PC-3 (cell line): ENCODE results near the gene CORO1C. TPM values are rescaled to one million over a fixed set of nuclear protein-coding genes. Genes with fewer than 3 reads are reported as not detected.
A peak's percentile ranks its signal among the peaks of the same experiment; 100 is the strongest.
"Not testable (repeated sequence)": the region's sequence is repeated elsewhere in the genome, so short reads cannot be mapped to it uniquely, and the experiment has no call there.

Experiments
- ATAC-seq: fragments of 200-7000 bp; cut with Tn5 transposase; 2 replicates; pipeline ENCODE4 v1.9.1; 2020; ENCODE audit warnings: mild to moderate bottlenecking, moderate library complexity
- BruUV-seq: library from RNA; stranded (reverse); fragments of 400-500 nt; replicated peaks from 2 replicates; lab custom pipeline; 2021; lab: Mats Ljungman, UMichigan
- CTCF ChIA-PET: fragments of 300-600 bp; sonication (Branson Sonifier 250); formaldehyde crosslinking; loops from one replicate; lab custom pipeline; 2022; ENCODE audit warnings: antibody characterized with exemption; lab: Charles Lee
- POLR2A ChIA-PET: fragments of 300-600 bp; sonication (Branson Sonifier 250); formaldehyde crosslinking; loops from one replicate; lab custom pipeline; 2022; ENCODE audit warnings: antibody characterized with exemption; ENCODE audit not compliant: unreplicated experiment; lab: Charles Lee
- DNase-seq: peaks from one replicate; pipeline ENCODE4 v3.0.0-alpha.2; 2015
- H2AFZ ChIP-seq: fragments of 300-600 bp; sonication (generic); 2 replicates; pipeline ENCODE4 v1.6.0; 2016; ENCODE audit warnings: antibody characterized with exemption, low read length
- H3F3A ChIP-seq: fragments of 300-600 bp; sonication (generic); one replicate; pipeline ENCODE4 v1.6.0; 2017; ENCODE audit warnings: antibody characterized with exemption, low read length, control low read depth, mild to moderate bottlenecking; ENCODE audit not compliant: unreplicated experiment
- H3K27ac ChIP-seq: fragments of 300-600 bp; sonication (generic); 2 replicates; pipeline ENCODE4 v1.5.1; 2016; ENCODE audit warnings: mild to moderate bottlenecking, low read length
- H3K27me3 ChIP-seq: fragments of 300-600 bp; sonication (generic); 2 replicates; pipeline ENCODE4 v1.6.1; 2016; ENCODE audit warnings: low read length, mixed read lengths
- H3K36me3 ChIP-seq: fragments of 300-600 bp; sonication (generic); 2 replicates; pipeline ENCODE4 v1.6.1; 2016; ENCODE audit warnings: low read depth, mixed run types, low read length, mixed read lengths
- H3K4me1 ChIP-seq: fragments of 300-600 bp; sonication (generic); 2 replicates; pipeline ENCODE4 v1.5.1; 2016; ENCODE audit warnings: low read length; ENCODE audit not compliant: insufficient read depth
- H3K4me2 ChIP-seq: fragments of 300-600 bp; sonication (generic); 2 replicates; pipeline ENCODE4 v1.6.0; 2016; ENCODE audit warnings: low read length
- H3K4me3 ChIP-seq: fragments of 300-600 bp; sonication (generic); 2 replicates; pipeline ENCODE4 v1.5.1; 2016; ENCODE audit warnings: mild to moderate bottlenecking, low read length, mixed read lengths
- H3K79me2 ChIP-seq: fragments of 300-600 bp; sonication (generic); 2 replicates; pipeline ENCODE4 v1.6.1; 2017; ENCODE audit warnings: low read length, mixed read lengths
- H3K9ac ChIP-seq: fragments of 300-600 bp; sonication (generic); 2 replicates; pipeline ENCODE4 v1.6.0; 2016; ENCODE audit warnings: mild to moderate bottlenecking, low read length
- H3K9me2 ChIP-seq: fragments of 300-600 bp; sonication (generic); replicated peaks from 2 replicates; pipeline ENCODE4 v1.6.1; 2016; ENCODE audit warnings: mixed run types, low read length, mixed read lengths
- H3K9me3 ChIP-seq: fragments of 300-600 bp; sonication (generic); 2 replicates; pipeline ENCODE4 v1.6.1; 2016; ENCODE audit warnings: low read length, mixed read lengths
- H4K20me1 ChIP-seq: fragments of 300-600 bp; sonication (generic); 2 replicates; pipeline ENCODE4 v1.6.1; 2016; ENCODE audit warnings: low read length, mixed read lengths
- EZH2 ChIP-seq: fragments of 300-600 bp; sonication (generic); IDR thresholded peaks from one replicate; pipeline ENCODE4 v1.6.1; 2017; ENCODE audit warnings: antibody characterized with exemption, mild to moderate bottlenecking, low read length; ENCODE audit not compliant: unreplicated experiment
- EZH2phosphoT487 ChIP-seq: fragments of 300-600 bp; sonication (generic); IDR thresholded peaks from 2 replicates; pipeline ENCODE4 v1.6.1; 2018; ENCODE audit warnings: mild to moderate bottlenecking, antibody characterized with exemption, low read length, borderline replicate concordance
- intact Hi-C: fragments of 100-400 bp; cut with micrococcal nuclease; formaldehyde crosslinking; loops from 2 replicates; pipeline ENCODE4 v1.9.0; 2023
- total RNA-seq: library from RNA; depleted of rRNA; stranded (reverse); fragments of >200 nt; gene quantifications from 2 replicates; pipeline ENCODE4 v1.2.3, GENCODE V29; 2014
- TF ChIP-seq, protein P1 (sequence below): fragments of 300-600 bp; sonication (generic); conservative IDR thresholded peaks from 2 replicates; pipeline ENCODE4 v1.5.1; 2017; ENCODE audit warnings: antibody characterized with exemption, low read depth, mild to moderate bottlenecking, low read length

The CORO1C gene
- total RNA-seq, 1 experiment from 2014 or later, result 179 TPM

DNA sequence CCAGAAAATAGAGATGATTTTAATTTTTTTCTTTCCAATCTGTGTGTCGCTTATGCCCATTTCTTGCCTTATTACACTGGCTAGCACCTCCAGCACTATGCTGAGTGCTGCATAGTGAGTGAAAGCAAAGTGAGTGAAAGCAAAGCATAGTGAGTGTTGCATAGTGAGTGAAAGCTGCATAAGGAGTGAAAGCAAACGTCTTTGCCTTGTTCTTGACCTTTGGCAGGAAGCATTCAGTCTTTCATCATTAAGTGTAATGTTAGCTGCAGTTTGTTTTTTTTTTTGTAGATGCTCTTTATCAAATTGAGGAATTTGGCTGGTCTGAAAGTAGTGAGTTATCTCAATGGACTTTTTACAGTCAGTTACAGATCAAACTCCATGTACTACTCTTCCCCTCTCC lies 6.9 kb upstream of the CORO1C start:
- no peak for ATAC-seq
- Histone ChIP-seq H3K36me3 (no peaks in the 10 kb centered on the region), H2AFZ (no peak overlapping the region), H3K4me3 (no peak overlapping the region), H3K79me2 (no peaks in the 10 kb centered on the region), H3K9me2 (no peaks in the 10 kb centered on the region), H3K27ac (no peak overlapping the region), H4K20me1 (no peaks in the 10 kb centered on the region), H3K9me3 (no peaks in the 10 kb centered on the region), H3F3A (peaks cover 3% of the 10 kb centered on the region), H3K4me2 (no peak overlapping the region), H3K4me1 (peaks cover 15% of the 10 kb centered on the region), H3K9ac (no peak overlapping the region), H3K27me3 (no peaks in the 10 kb centered on the region)
- no peak for DNase-seq
- intact Hi-C loops, result loop anchor here (5.0 to 10.0 kb wide), 2 partner anchors 44 to 357 kb away; partner anchors contain the start of genes ALKBH2 and UNG
- BruUV-seq, result no TSS peak
- POLR2A ChIA-PET, result no interaction called here
- CTCF ChIA-PET, result no interaction called here
- TF ChIP-seq, protein P1, sequence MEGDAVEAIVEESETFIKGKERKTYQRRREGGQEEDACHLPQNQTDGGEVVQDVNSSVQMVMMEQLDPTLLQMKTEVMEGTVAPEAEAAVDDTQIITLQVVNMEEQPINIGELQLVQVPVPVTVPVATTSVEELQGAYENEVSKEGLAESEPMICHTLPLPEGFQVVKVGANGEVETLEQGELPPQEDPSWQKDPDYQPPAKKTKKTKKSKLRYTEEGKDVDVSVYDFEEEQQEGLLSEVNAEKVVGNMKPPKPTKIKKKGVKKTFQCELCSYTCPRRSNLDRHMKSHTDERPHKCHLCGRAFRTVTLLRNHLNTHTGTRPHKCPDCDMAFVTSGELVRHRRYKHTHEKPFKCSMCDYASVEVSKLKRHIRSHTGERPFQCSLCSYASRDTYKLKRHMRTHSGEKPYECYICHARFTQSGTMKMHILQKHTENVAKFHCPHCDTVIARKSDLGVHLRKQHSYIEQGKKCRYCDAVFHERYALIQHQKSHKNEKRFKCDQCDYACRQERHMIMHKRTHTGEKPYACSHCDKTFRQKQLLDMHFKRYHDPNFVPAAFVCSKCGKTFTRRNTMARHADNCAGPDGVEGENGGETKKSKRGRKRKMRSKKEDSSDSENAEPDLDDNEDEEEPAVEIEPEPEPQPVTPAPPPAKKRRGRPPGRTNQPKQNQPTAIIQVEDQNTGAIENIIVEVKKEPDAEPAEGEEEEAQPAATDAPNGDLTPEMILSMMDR, result no peak
- no peak for TF ChIP-seq EZH2phosphoT487
- TF ChIP-seq EZH2, result no peak

DNA sequence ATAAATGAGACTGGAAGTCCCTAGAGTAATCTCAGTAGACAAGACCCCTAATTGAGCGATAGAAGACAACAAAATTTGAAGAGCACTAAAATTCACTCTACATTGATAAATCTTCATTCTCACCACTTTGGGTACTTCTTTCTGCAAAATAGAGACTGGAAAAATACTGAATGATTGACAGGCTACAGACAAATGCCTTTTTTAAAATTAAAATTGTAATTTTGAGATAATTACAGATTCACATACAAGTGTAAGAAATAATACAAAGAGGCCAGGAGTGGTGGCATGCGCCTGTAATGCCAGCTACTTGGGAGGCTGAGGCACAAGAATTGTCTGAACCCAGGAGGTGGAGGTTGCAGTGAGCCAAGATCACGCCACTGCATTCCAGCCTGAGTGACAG lies 4.5 kb upstream of the CORO1C start:
- H3K4me3 ChIP-seq, result no peak overlapping the region
- no peak overlapping the region for H3K27ac ChIP-seq
- DNase-seq, result no peak
- H3K9me2 ChIP-seq, result no peaks in the 10 kb centered on the region
- no peak for ATAC-seq
- peaks cover 25% of the 10 kb centered on the region for H3K4me1 ChIP-seq
- no peaks in the 10 kb centered on the region for H3K9me3 ChIP-seq
- H3K79me2 ChIP-seq, result peaks cover 4% of the 10 kb centered on the region
- H4K20me1 ChIP-seq, result no peaks in the 10 kb centered on the region
- H3K27me3 ChIP-seq, result no peaks in the 10 kb centered on the region
- no peak for TF ChIP-seq EZH2phosphoT487
- TF ChIP-seq, protein P1, result no peak
- no peak for TF ChIP-seq EZH2
- no peak overlapping the region for H2AFZ ChIP-seq
- no peak overlapping the region for H3K4me2 ChIP-seq
- no peaks in the 10 kb centered on the region for H3K36me3 ChIP-seq
- ChIA-PET POLR2A (no interaction called here), CTCF (no interaction called here)
- H3K9ac ChIP-seq, result no peak overlapping the region
- intact Hi-C loops, result loop anchor here (5.0 to 10.0 kb wide), 2 partner anchors 46 to 359 kb away; partner anchors contain the start of genes ALKBH2 and UNG
- BruUV-seq, result no TSS peak
- H3F3A ChIP-seq, result peaks cover 3% of the 10 kb centered on the region

DNA sequence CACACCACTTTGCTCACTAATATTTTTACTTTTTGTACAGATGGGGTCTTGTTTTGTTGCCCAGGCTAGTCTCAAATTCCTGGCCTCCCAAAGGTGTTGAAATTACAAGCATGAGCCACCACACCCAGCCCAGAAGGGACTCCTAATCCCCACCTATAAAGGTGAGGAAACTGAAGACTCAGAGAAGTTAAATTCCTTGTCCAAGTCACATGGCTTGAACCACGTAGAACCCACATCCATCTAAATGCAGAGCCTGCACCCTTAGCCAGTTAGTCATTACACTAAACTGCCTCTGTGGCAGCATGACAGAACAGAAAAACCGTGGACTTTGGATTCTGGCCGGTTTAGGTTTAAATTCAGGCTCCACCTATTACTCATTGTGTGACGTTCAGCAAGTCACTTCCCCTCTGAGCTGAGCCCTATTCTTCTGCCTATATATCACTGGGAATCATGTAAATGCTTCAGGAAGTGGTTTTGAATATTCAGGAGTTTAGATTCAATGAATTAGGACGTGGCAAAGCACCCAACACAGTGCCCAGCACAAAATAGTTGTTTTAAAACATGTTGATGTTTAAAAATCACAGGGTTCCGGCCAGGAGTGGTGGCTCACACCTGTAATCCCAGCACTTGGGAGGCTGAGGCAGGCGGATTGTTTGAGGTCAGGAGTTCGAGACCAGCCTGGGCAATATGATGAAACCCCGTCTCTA lies 3.0 kb upstream of the CORO1C start:
- BruUV-seq, result no TSS peak
- CTCF ChIA-PET, result interaction anchor here (1.5 kb wide), 1 partner anchor 69 kb away, joined by 3 read pairs; no protein-coding TSS in a partner anchor
- peaks cover 9% of the 10 kb centered on the region for H4K20me1 ChIP-seq
- no peak overlapping the region for H2AFZ ChIP-seq
- POLR2A ChIA-PET, result interaction anchor here (0.6 kb wide), 1 partner anchor 123 kb away, joined by 5 read pairs; no protein-coding TSS in a partner anchor
- H3F3A ChIP-seq, result peaks cover 13% of the 10 kb centered on the region
- intact Hi-C loops, result loop anchor here (5.0 to 10.0 kb wide), 2 partner anchors 123 to 360 kb away; partner anchors contain the start of genes ALKBH2, SSH1 and UNG
- no peaks in the 10 kb centered on the region for H3K27me3 ChIP-seq
- peak; percentile 99 for DNase-seq
- peak; percentile 18 for ATAC-seq
- H3K36me3 ChIP-seq, result no peaks in the 10 kb centered on the region
- peaks cover 27% of the 10 kb centered on the region for H3K4me1 ChIP-seq
- H3K4me2 ChIP-seq, result peak overlapping the region; percentile 58
- peak overlapping the region; percentile 91 for H3K27ac ChIP-seq
- H3K79me2 ChIP-seq, result peaks cover 19% of the 10 kb centered on the region
- H3K9me3 ChIP-seq, result no peaks in the 10 kb centered on the region
- TF ChIP-seq EZH2, result no peak
- TF ChIP-seq, protein P1, result no peak
- TF ChIP-seq EZH2phosphoT487, result no peak
- H3K4me3 ChIP-seq, result 0 out of 2 replicates have a peak overlapping the region, but pooled peaks have one; percentile 1
- H3K9ac ChIP-seq, result peak overlapping the region; percentile 55
- no peaks in the 10 kb centered on the region for H3K9me2 ChIP-seq

DNA sequence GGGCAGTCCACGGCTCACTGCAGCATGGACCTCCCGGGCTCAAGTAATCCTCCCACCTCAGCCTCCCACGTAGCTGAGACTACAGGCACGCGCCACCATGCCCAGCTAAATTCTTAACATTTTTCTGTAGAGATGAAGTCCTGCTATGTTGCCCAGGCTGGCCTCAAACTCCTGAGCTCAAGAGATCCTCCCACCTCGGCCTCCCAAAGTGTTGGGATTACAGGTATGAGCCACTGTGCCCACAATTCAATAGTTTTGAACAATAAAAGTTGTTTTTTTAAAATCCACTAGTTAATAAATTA lies 1.9 kb upstream of the CORO1C start:
- intact Hi-C loops, result loop anchor here (5.0 to 10.0 kb wide), 2 partner anchors 124 to 362 kb away; partner anchors contain the start of genes ALKBH2, SSH1 and UNG
- CTCF ChIA-PET, H3K27me3 ChIP-seq, H3K4me2 ChIP-seq, H2AFZ ChIP-seq, BruUV-seq, H3K36me3 ChIP-seq, ATAC-seq, H3K4me3 ChIP-seq, H3K27ac ChIP-seq, H3K9me2 ChIP-seq, H3K9me3 ChIP-seq, DNase-seq, H3K9ac ChIP-seq: not testable (repeated sequence)
- H3F3A ChIP-seq, result peaks cover 13% of the 10 kb centered on the region
- peaks cover 31% of the 10 kb centered on the region for H3K79me2 ChIP-seq
- H4K20me1 ChIP-seq, result peaks cover 21% of the 10 kb centered on the region
- POLR2A ChIA-PET, result interaction anchor here (0.6 kb wide), 1 partner anchor 41 kb away, joined by 6 read pairs; no protein-coding TSS in a partner anchor
- peaks cover 38% of the 10 kb centered on the region for H3K4me1 ChIP-seq
